GM12878 (cell line): Measurements from ENCODE around the gene S1PR2. TPM values are rescaled to one million over a fixed set of nuclear protein-coding genes. Genes with fewer than 3 reads are reported as not detected.

Experiments
- ATF7 ChIP-seq: fragments of 450-650 bp; IDR thresholded peaks from 2 replicates; pipeline ENCODE4 v1.6.1; 2016; ENCODE audit warnings: low read depth, mild to moderate bottlenecking
- BACH1 ChIP-seq: fragments of 450-650 bp; IDR thresholded peaks from 2 replicates; pipeline ENCODE4 v1.6.1; 2017; ENCODE audit warnings: mild to moderate bottlenecking, borderline replicate concordance
- BCL11A ChIP-seq: IDR thresholded peaks from 2 replicates; pipeline ENCODE4 v1.6.1; 2011; ENCODE audit warnings: low read depth, low read length
- CREB1 ChIP-seq: IDR thresholded peaks from 2 replicates; pipeline ENCODE4 v1.6.1; 2012; ENCODE audit warnings: low read depth, mild to moderate bottlenecking, inconsistent platforms
- CREM ChIP-seq: IDR thresholded peaks from 2 replicates; pipeline ENCODE4 v1.6.1; 2014; ENCODE audit warnings: antibody characterized with exemption, low read depth
- DPF2 ChIP-seq: fragments of 450-650 bp; IDR thresholded peaks from 2 replicates; pipeline ENCODE4 v1.6.1; 2017; ENCODE audit warnings: mild to moderate bottlenecking
- IKZF2 ChIP-seq, 2 experiments: fragments of 450-650 bp; IDR thresholded peaks; 2 replicates each; pipeline ENCODE4 v1.6.1; 2017; ENCODE audit warnings: mild to moderate bottlenecking in 2 of 2, moderate library complexity in 2 of 2
- KAT2A ChIP-seq: conservative IDR thresholded peaks from 2 replicates; pipeline ENCODE4 v1.6.1; 2011; ENCODE audit warnings: low read depth, low read length; ENCODE audit not compliant: control insufficient read depth
- MTA2 ChIP-seq: fragments of 450-650 bp; IDR thresholded peaks from 2 replicates; pipeline ENCODE4 v1.6.1; 2016; ENCODE audit warnings: low read depth, mild to moderate bottlenecking, moderate library complexity
- MYB ChIP-seq: fragments of 150-350 bp; IDR thresholded peaks from 2 replicates; pipeline ENCODE4 v1.6.1; 2014; ENCODE audit warnings: mild to moderate bottlenecking, low read depth, low read length, borderline replicate concordance
- NBN ChIP-seq: fragments of 450-650 bp; IDR thresholded peaks from 2 replicates; pipeline ENCODE4 v1.6.1; 2016
- NFIC ChIP-seq: IDR thresholded peaks from 2 replicates; pipeline ENCODE4 v1.6.1; 2012; ENCODE audit warnings: low read depth, mild to moderate bottlenecking, inconsistent platforms, low read length, moderate library complexity
- NFYB ChIP-seq: IDR thresholded peaks from 2 replicates; pipeline ENCODE4 v1.6.1; 2011; ENCODE audit warnings: low read depth, mild to moderate bottlenecking, low read length, improper control_type of control experiment, moderate library complexity; ENCODE audit not compliant: insufficient read depth
- NR2F1 ChIP-seq: fragments of 450-650 bp; conservative IDR thresholded peaks from 2 replicates; pipeline ENCODE4 v1.6.1; 2017; ENCODE audit warnings: mild to moderate bottlenecking
- POLR2AphosphoS5 ChIP-seq: IDR thresholded peaks from 2 replicates; pipeline ENCODE4 v1.6.1; 2011; ENCODE audit warnings: mild to moderate bottlenecking, low read length, inconsistent platforms
- RAD51 ChIP-seq: fragments of 450-650 bp; IDR thresholded peaks from 2 replicates; pipeline ENCODE4 v1.6.1; 2016; ENCODE audit warnings: moderate library complexity, mild to moderate bottlenecking, inconsistent platforms
- RB1 ChIP-seq: fragments of 450-650 bp; formaldehyde crosslinking; IDR thresholded peaks from 2 replicates; pipeline ENCODE4 v1.6.1; 2017; ENCODE audit warnings: mild to moderate bottlenecking, borderline replicate concordance
- RELA ChIP-seq: fragments of 450-650 bp; IDR thresholded peaks from 2 replicates; pipeline ENCODE4 v1.8.0; 2014; ENCODE audit warnings: borderline replicate concordance; ENCODE audit not compliant: partially characterized antibody
- RELB ChIP-seq: fragments of 450-650 bp; IDR thresholded peaks from 2 replicates; pipeline ENCODE4 v1.6.1; 2017; ENCODE audit warnings: low read depth, mild to moderate bottlenecking, moderate library complexity
- RUNX3 ChIP-seq: IDR thresholded peaks from 2 replicates; pipeline ENCODE4 v1.6.1; 2012; ENCODE audit warnings: low read length, inconsistent platforms
- SMAD1 ChIP-seq: fragments of 450-650 bp; IDR thresholded peaks from 2 replicates; pipeline ENCODE4 v1.6.1; 2018; ENCODE audit warnings: mild to moderate bottlenecking, low read depth; ENCODE audit not compliant: partially characterized antibody
- SREBF2 ChIP-seq: IDR thresholded peaks from 2 replicates; pipeline ENCODE4 v1.6.1; 2012; ENCODE audit warnings: mild to moderate bottlenecking, low read length
- TCF12 ChIP-seq: IDR thresholded peaks from 2 replicates; pipeline ENCODE4 v1.6.1; 2011; ENCODE audit warnings: low read depth, mild to moderate bottlenecking, low read length
- TCF7 ChIP-seq: IDR thresholded peaks from 2 replicates; pipeline ENCODE4 v1.6.1; 2014; ENCODE audit warnings: antibody characterized with exemption, borderline replicate concordance
- ZBTB40 ChIP-seq: fragments of 450-650 bp; IDR thresholded peaks from 2 replicates; pipeline ENCODE4 v1.6.1; 2016; ENCODE audit warnings: mild to moderate bottlenecking, moderate library complexity, borderline replicate concordance
- ZNF622 ChIP-seq: fragments of 450-650 bp; IDR thresholded peaks from 2 replicates; pipeline ENCODE4 v1.6.1; 2017; ENCODE audit warnings: mild to moderate bottlenecking, inconsistent platforms
- polyA plus RNA-seq, 11 experiments: library from polyadenylated mRNA; depleted of rRNA in 4 of 11; unstranded in 6 of 11; stranded (reverse) in 5 of 11; fragments of >200 nt; fragmentation: Nextera tagmentation in 4 of 11; fragmentation: Illumina TruSeq in 1 of 11; extraction: Ambion mirVana in 4 of 11; extraction: Trizol in 1 of 11; gene quantifications; 1 replicate in 1 of 11; 2 replicates in 10 of 11; pipeline versions ENCODE4 v1.2.1 to v1.2.3, GENCODE V29; 2011 to 2016; ENCODE audit warnings: inconsistent platforms in 2 of 11, missing spikeins in 2 of 11, low read depth in 1 of 11
- total RNA-seq, 4 experiments: library from RNA; depleted of rRNA in 3 of 4; stranded (reverse); fragments of >200 nt in 3 of 4; fragmentation: Illumina TruSeq in 1 of 4; extraction: Trizol in 1 of 4; gene quantifications; 2 replicates each; pipeline versions ENCODE4 v1.2.1 to v1.2.3, GENCODE V29; 2013 to 2021
- TF ChIP-seq, protein P1 (sequence below): fragments of 150-350 bp; IDR thresholded peaks from 2 replicates; pipeline ENCODE4 v1.6.1; 2014; ENCODE audit warnings: mild to moderate bottlenecking, low read depth, low read length

Gene S1PR2
- total and polyA plus RNA-seq, 10 of the 15 experiments (the other 5 are each of a cell fraction or from before 2014, with no cell fraction given): 4.9 to 26.8 (median 11.6) TPM

- TF ChIP-seq, protein P1, sequence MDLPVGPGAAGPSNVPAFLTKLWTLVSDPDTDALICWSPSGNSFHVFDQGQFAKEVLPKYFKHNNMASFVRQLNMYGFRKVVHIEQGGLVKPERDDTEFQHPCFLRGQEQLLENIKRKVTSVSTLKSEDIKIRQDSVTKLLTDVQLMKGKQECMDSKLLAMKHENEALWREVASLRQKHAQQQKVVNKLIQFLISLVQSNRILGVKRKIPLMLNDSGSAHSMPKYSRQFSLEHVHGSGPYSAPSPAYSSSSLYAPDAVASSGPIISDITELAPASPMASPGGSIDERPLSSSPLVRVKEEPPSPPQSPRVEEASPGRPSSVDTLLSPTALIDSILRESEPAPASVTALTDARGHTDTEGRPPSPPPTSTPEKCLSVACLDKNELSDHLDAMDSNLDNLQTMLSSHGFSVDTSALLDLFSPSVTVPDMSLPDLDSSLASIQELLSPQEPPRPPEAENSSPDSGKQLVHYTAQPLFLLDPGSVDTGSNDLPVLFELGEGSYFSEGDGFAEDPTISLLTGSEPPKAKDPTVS: no peak
- TF ChIP-seq RB1: no peak
- peak; percentile 95 for TF ChIP-seq RUNX3
- TF ChIP-seq NFYB: 0 out of 2 replicates have a peak, but pooled peaks have one; percentile 8
- TF ChIP-seq DPF2: 0 out of 2 replicates have a peak, but pooled peaks have one; percentile 66
- TF ChIP-seq RELA: peak; percentile 99
- TF ChIP-seq IKZF2 (IDR thresholded peaks at IDR 0.05): peak; percentile 76 to 78
- TF ChIP-seq MTA2: 0 out of 2 replicates have a peak, but pooled peaks have one; percentile 32
- peak; percentile 85 for TF ChIP-seq ZBTB40
- TF ChIP-seq RELB: peak; percentile 95
- peak; percentile 68 for TF ChIP-seq MYB
- TF ChIP-seq RAD51: 0 out of 2 replicates have a peak, but pooled peaks have one; percentile 8
- no peak for TF ChIP-seq KAT2A
- TF ChIP-seq POLR2AphosphoS5: 0 out of 2 replicates have a peak, but pooled peaks have one; percentile 12
- TF ChIP-seq SREBF2: no peak
- TF ChIP-seq BACH1: no peak
- TF ChIP-seq TCF7: peak; percentile 23; the same call in 1 of the 2 replicates
- no peak for TF ChIP-seq ZNF622
- TF ChIP-seq BCL11A: peak; percentile 65
- TF ChIP-seq SMAD1: no peak
- TF ChIP-seq NR2F1: peak; percentile 53; the same call in 1 of the 2 replicates
- peak; percentile 63; the same call in 1 of the 2 replicates for TF ChIP-seq CREM
- TF ChIP-seq NBN: peak; percentile 67; the same call in 1 of the 2 replicates
- peak; percentile 84 for TF ChIP-seq TCF12
- TF ChIP-seq CREB1: peak; percentile 64
- peak; percentile 85 for TF ChIP-seq NFIC
- TF ChIP-seq ATF7: 0 out of 2 replicates have a peak, but pooled peaks have one; percentile 17
Observed at GRCh38 chr19:10219678-10220077, 11.5 kb downstream of the S1PR2 start (continued).
